Activated CD4-positive, alpha-beta T cell treated with anti-CD3 and anti-CD28 coated beads, Interleukin-2, Interleukin-6, amounts not matched to agents 100 ng/mL and 50 ng/mL, durations not matched to agents 16 hours and 8 hours (primary cell): ENCODE measurements around the gene CPED1.
"Not testable (repeated sequence)": the region's sequence is repeated elsewhere in the genome, so short reads cannot be mapped to it uniquely, and the experiment has no call there.

Experiments
- DNase-seq: peaks from one replicate; pipeline ENCODE4 v3.0.0-alpha.2; 2020

The CPED1 gene

DNA sequence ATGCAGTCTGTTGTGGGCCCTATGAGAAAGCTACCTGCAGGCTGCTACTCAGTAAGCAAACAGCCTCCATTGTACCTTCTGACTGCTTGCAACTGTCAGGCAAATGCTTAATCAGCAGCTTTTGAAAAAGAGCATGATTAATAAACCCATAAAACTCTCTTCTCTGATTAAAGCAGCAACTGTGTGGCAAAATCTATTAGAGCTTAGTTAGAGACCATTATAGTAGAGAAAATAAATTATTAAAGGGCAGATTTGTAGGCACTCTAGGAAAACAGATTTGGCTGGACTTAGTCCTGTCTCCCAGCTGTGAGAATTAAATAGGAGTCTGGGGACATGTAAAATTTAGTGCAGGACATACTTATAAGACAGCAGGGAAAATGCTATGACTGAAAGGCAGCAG lies 207.8 kb downstream of the CPED1 start:
- DNase-seq: no peak

DNA sequence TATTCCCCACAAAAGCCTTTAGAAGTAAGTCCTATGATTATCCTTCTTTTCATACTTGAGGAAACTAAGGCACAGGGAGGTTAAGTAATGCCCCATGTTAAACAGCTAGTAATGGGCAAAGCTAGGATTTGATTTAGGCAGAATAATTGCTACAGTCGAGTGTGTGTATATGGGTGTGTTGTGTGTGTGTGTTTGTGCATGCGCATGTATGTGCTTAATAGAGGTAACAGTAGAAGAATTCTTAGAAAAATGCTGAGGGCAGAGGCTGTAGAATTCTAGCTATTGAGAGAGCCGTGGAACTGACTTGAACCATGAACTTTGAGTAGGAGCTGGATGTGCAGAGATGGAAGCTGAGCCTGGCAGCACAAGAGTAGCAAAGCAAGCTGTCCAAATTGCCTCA lies 208.9 kb downstream of the CPED1 start:
- no peak for DNase-seq

DNA sequence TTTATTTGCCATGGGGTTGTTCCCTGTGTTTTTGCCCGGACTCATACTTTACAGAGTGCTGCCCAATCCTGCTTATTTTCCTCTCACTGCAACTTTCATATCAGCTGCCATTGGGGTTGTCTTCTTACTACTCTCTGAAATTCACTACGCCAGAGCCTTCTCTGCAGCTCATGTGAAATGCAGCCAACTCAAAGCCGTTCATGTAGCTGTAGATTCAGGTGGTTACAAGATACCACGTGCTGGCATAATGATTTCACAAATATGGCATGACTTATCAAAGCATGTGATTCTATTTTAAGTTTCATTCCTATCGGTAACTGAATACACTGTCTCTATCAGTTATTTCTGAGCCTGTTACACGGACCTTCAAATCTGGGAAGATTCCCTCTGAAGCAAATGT lies 210.0 kb downstream of the CPED1 start:
- DNase-seq: no peak

DNA sequence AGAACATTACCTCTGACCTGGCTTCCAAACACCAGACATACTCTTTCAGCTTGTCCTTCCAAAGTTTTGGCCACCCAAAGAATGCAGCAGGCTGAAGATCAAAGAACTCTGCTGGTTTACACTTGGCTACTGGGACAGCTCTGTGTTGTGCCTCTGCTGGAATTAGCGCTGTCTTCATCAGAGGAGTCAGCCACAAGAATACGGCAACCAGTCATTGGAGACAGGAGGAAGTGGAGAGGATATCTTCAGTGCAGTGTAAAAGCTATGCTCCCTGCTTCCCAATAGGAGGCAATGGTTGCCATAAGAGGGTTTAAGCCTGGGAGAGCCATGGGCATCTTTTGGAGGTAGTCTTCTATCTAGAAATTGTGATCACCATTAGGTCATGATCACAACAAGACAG lies 213.6 kb downstream of the CPED1 start:
- DNase-seq: no peak

DNA sequence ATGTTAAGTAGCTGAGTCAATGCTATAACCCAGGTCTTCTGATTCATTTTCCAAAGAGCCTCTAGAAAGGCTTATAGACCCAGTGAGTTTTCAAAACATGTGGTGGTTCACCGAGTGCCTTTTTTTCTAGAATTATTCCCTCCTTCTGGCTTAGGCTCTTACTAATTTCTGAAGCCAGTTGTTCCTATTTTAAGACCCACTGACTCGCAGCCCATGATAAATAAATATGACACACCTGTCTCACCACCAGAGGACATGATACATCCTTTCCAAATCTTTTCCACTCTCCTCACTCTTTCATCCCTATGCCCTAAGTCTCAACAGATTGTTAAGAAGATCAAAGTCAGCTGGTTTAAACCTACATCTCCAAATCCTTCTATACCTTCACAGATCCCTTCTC lies 214.3 kb downstream of the CPED1 start:
- DNase-seq: no peak

DNA sequence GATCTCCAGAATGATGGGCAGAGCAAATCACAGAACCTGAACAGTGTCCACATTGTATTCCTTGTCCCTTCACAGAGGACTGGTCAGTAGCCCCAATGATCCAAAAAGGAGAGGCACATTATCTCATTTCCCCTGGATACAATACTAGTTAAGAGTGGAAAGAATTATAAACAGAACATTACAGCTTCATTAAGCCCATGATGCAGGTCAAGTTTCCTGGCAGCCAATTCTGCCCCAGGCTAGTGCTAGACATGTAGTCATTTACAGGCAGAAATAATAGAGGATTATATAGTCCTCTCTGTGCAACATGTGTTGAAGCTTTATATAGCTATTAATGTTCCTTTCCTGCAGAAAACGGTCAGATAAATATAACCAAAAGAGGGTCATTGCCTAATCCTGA lies 216.0 kb downstream of the CPED1 start:
- DNase-seq: no peak

DNA sequence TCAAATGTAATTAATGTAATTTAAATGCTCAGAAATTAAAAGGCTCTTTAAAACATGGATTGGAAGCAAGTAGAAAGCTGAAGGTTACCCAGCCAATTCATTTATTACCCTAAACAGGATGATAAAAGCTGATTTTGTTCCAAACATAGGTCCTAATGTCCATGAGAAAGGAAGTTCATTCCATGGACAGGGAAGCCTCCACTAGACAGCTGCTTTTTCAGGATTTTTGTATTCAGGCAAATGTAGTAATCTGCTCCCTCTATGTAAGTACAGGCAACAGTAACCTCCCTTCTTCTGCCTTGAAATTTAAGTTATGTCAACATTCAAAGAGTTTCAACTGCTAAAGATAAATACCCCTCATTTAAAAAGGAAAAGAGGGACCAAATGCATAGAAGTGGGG lies 217.3 kb downstream of the CPED1 start:
- DNase-seq: no peak

DNA sequence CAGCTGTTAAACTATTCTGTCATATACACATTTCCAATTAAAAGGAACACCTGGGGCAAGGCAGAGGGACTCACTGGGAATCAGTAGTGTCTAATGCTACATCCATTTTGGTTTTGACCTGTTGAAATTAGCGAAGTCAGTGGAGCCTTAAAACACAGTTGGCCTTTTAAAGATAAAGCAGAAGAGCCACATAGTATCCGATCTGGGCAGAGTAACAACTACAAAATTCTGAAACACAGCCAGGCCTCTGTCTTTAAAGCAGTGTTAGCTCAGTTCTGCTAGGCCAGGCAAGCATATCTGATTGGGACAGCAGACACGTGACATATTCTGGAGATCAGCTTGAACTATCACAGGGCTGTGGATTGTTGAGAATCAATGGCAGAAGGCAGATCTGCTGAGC lies 222.7 kb downstream of the CPED1 start:
- DNase-seq: no peak

DNA sequence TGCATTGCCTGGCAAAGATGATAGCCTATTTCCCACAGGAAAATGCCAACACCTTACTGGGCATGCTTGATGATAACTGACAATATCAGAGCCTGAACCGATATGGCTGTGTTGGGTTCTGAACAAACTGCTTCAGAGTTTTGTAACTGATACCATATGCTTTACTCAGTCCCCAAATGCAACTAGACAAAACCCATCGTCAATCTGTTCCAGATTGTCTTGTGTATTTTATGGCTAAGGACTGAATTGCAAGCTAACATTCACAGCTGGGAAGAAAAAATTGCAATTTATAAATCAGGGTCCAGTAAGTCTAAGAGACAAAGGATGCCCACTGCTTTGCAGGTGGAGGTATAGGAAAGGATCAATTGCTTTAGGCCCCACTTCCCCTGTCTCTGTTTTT lies 223.5 kb downstream of the CPED1 start:
- no peak for DNase-seq

DNA sequence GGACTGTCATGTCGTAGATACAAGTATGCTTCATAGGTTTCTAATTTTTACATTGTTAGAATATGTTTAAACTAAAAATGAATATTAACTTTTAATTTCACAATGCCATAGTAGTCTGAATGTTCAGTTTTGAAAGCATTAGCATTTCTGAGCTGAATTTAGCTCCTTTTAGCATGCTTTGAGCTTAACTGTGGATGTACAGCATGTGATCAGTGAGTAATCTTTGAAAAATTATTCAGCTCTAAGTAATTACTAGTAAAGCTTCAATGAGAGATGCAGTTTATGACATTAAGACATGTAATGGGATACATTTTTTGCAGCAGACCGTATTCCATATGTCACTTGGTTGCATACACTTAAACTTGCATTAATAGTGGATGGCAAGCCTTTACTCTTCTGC lies 226.1 kb downstream of the CPED1 start:
- no peak for DNase-seq

DNA sequence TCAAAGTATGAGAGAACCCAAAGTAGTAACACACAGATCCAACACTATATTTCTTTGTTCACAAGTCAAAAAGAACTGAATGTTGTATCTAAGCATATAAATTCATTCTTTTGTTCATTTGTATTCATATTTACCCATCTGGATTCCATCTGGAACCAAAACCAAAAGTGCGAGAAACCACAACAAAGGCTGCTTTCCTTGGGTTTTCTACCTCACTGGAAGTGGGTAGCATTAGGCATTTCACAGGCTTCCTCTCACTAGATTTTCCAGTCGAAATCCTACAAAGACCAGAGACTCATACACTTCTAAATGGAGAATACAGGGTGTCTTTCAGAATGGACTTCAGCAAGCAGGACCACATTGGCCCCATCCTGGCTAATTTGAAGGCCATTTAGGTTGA lies 230.5 kb downstream of the CPED1 start:
- DNase-seq: no peak

DNA sequence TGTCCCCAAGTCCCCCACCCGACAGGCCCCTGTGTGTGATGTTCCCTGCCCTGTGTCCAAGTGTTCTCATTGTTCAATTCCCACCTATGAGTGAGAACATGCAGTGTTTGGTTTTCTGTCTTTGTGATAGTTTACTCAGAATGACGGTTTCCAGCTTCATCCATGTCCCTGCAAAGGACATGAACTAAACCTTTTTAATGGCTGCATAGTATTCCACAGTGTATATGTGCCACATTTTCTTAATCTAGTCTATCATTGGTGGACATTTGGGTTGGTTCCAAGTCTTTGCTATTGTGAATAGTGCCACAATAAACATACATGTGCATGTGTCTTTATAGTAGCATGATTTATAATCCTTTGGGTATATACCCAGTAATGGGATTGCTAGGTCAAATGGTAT lies 232.6 kb downstream of the CPED1 start:
- not testable (repeated sequence) for DNase-seq

DNA sequence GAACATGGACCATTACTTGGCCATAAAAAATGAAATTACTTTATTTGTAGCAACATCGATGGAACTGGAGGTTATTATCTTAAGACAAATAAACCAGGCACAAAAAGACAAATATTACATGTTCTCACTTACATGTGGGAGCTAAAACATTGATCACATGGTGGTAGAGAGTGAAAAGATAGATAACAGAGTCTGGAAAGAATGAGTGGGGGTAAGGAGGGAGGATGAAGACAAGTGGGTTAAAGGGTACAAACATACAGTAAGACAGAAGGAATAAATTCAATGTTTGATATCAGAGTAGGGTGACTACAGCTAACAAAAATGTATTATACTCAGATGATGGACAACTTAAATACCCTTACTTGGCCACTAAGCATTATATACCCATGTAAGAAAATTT lies 240.3 kb downstream of the CPED1 start:
- DNase-seq: no peak

DNA sequence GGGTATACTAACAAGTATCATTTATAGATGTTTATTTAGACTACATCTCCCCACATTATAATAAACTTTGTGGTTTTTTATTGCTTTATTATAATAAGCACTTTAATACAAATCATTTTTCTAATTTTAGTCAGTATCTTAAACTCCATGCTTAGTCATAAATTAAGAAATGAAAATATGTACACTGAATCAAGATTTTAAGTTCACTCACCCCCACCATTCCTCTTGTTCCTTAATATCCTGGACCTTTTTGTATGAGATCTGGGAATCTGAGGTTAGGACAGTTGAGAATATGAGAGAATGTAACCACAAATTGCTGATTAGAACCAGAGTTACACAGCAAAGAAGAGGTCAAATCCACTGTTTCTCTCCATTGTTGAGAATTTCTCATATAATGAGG lies 246.7 kb downstream of the CPED1 start:
- DNase-seq: no peak

DNA sequence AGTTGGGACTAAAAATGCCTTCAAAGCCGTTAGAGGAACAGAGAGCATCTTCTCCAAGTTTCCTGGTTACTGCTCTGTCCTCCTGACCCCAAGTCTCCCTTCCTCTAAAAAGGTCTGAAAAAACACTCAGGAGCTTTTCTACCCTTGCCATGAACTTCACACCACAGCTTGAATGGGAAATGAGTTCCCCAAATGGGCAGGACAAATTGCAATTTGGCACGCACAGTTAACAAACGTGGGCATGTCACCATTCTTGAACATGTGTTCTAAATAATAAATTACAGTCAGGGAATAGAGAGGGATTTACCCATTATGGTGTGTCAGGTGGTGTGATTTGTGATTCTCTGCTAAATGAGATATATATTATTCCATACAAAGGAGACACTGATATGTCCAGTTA lies 249.1 kb downstream of the CPED1 start:
- DNase-seq: no peak

DNA sequence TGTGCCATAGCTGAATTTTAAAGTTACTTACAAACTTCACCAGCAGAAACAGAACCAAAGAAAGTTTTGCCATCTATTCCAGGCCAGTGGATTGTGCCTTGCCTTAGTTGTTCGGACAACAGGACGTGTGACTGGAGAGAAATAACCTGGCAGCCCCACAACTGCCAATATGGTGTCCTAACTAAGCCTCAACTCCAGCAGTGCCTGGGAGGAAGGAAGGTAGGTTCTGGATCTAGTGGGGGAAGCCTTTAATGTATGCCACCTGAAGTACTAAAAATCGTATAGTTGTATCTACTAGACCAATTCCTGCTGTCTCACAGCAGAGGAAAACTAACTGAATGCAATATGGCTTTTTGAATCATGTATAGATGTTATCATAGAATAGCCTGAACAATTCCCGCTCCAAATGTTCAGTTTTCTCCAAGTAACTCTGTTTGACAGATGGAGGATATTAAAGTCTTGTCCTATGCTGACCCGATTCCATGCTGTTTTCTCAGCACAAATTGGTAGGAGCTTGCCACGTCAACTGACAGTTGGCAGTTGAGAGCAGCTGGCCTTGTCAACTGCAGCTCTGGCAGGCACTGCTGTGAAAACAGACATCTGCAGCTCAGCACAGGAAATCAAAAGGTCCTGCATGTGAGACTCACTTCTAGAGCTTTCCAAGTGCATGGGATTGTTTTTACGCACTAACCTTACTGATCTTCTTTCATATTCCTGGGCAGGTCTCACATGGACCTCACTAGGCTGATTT lies 255.8 kb downstream of the CPED1 start:
- no peak for DNase-seq

DNA sequence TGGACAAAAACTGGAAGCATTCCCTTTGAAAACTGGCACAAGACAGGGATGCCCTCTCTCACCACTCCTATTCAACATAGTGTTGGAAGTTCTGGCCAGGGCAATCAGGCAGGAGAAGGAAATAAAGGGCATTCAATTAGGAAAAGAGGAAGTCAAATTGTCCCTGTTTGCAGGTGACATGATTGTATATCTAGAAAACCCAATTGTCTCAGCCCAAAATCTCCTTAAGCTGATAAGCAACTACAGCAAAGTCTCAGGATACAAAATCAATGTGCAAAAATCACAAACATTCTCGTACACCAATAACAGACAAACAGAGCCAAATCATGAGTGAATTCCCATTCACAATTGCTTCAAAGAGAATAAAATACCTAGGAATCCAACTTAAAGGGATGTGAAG lies 262.9 kb downstream of the CPED1 start:
- DNase-seq: not testable (repeated sequence)

DNA sequence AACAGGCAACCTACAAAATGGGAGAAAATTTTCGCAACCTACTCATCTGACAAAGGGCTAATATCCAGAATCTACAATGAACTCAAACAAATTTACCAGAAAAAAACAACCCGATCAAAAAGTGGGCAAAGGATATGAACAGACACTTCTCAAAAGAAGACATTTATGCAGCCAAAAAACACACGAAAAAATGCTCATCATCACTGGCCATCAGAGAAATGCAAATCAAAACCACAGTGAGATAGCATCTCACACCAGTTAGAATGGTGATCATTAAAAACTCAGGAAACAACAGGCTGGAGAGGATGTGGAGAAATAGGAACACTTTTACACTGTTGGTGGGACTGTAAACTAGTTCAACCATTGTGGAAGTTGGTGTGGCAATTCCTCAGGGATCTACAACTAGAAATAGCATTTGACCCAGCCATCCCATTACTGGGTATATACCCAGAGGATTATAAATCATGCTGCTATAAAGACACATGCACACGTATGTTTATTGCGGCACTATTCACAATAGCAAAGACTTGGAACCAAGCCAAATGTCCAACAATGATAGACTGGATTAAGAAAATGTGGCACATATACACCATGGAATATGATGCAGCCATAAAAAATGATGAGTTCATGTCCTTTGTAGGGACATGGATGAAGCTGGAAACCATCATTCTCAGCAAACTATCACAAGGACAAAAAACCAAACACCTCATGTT lies 264.2 kb downstream of the CPED1 start:
- not testable (repeated sequence) for DNase-seq

DNA sequence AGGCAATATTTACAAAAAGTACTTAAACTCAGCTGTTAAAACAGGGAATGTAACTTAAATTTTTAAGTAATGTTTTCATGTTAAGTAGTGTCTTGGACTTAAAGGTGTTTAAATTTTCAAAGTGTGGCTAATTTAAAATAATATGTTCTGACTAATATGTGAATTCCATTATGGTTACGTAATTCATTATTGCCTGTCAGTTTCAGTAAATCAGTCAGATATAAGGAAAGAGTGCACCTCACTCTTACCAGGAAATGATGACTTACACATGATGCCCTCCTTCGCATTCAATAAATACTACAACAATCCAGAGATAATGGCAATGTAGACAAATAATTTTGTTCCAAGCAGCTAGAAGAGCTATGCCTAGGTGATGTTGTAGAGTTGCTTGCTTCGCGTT lies 271.3 kb downstream of the CPED1 start:
- no peak for DNase-seq

DNA sequence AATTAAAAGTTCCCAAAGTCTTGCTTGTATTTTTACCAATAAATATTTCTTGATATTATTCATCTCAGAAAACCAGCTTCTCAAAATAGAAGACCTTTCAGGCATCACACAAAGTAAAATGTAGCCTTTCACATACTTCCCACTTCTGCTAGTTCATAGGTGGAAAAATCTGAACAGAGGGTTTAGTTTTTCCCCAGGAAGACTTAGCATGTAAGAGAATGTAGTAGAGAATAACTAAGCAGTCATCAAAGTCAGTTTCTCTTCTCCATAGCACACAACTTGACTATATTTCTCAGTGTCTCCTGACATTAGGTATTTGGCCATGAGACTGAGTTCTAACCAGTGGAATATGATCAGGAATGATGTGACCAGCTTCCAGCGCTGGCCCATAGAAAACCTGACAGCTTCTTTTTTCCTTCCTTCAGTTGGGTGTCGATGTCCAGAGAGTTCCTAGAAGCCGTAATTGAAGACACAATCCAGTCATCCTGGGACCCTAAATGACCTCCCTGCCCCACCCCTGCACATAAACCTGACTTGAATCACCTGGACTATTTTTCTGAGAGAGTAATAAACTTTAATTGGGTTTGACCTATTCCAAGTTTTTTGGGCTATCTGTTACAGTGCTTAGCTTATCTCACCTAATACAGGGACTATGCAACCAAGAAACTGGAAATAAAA lies 272.8 kb downstream of the CPED1 start:
- DNase-seq: no peak

DNA sequence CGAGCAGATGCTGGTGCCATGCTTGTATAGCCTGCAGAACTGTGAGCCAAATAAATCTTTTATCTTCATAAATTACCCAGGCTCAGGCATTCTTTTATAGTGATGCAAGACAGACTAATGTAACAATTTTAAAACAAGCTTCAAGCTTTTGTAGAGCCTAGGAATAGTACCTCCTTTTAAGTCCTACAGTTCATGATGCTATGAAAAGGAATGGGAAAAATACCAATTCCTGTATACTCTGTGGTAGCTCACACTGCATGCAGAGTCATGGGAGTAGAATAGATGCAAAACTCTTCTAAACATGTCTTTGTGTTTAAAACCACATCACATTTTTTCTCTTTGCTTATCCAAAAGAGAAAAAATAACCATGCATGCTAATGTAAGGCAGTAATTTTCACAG lies 273.7 kb downstream of the CPED1 start:
- no peak for DNase-seq

DNA sequence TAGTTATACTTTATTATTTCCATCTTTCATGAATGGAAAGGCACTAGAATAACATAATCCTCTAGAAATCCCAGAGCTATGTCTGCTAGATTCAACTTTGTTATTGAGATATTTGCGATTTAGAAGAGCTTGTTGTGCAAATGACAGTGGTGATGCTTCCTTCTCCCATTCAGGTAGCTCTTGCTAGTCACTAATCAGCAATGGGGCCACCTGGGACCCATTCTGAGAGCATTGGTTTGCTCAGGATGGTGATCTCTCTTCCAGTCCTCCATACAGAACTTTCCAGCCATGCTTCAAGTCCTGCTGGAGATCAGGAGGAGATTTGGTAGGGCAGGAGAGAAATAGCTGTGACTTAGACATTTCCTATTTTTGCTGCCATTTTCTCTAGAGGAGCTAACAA lies 274.5 kb downstream of the CPED1 start:
- DNase-seq: no peak

DNA sequence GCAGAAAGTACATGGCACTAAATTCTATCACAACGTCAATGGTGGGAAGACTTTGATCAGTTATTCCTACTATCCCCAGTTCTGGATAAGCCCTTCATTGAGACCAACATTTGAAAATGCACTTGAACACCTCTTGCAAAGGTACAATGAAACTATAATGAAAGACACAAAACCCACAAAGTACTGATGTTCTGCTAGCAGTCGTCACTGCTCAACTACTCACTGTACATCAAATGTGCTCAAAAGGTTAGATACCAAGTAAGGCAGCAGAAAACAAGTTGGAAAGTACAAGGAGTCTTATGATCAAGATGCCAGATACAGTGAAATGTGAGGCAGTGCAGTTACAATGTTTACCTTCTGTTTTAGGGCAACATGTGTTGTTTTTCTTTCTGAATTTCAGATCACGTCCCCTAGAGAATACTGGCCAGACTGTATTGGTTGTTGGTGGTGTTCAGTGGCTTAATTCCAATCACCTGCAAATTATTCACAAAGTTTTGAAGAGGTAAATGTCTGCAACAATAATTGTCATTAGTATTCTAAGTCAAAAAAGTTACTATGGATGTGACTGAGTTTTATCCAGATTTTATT lies 277.9 kb downstream of the CPED1 start:
- no peak for DNase-seq

DNA sequence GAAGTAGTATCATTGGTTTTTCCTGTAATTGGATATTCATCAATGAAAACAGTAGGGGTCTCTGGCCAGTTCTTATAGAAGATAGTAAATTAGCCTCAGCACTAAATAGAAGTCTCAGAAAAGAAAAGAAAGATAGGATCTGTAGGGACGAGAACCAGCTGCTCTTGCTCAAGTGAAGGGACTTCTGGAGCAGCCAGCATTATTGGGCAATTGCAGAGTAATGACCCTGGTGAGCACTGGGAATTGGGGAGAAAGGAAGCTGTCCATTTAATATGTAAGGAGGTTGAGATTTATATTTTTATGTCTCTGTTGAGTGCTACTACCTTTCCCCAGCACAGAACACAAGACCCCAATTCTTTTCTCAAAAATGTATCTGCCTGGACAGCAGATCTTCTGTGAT lies 279.1 kb downstream of the CPED1 start:
- no peak for DNase-seq
